RWPE1 (cell line): ENCODE data around the gene ALPK3.
A peak's percentile ranks its signal among the peaks of the same experiment; 100 is the strongest.

ENCODE experiments used
- CTCF ChIA-PET: fragments of 350-600 bp; sonication (Branson Sonifier 250); formaldehyde crosslinking; extraction: SDS; loops from one replicate; lab custom pipeline; 2021; lab: Yijun Ruan, JAX
- POLR2A ChIA-PET: fragments of 400-600 bp; formaldehyde crosslinking; extraction: SDS; loops from one replicate; lab custom pipeline; 2020; ENCODE audit warnings: antibody characterized with exemption; ENCODE audit not compliant: low non-redundant PET; lab: Yijun Ruan, JAX
- DNase-seq: peaks from one replicate; pipeline ENCODE4 v3.0.0; 2012; ENCODE audit warnings: low spot score
- H3K27ac ChIP-seq: fragments of 450-650 bp; 2 replicates; pipeline ENCODE4 v1.5.1; 2017
- TF ChIP-seq, protein P1 (sequence below): fragments of 450-650 bp; conservative IDR thresholded peaks from 2 replicates; pipeline ENCODE4 v1.5.1; 2017; ENCODE audit warnings: low read depth, mild to moderate bottlenecking

The ALPK3 gene

DNA sequence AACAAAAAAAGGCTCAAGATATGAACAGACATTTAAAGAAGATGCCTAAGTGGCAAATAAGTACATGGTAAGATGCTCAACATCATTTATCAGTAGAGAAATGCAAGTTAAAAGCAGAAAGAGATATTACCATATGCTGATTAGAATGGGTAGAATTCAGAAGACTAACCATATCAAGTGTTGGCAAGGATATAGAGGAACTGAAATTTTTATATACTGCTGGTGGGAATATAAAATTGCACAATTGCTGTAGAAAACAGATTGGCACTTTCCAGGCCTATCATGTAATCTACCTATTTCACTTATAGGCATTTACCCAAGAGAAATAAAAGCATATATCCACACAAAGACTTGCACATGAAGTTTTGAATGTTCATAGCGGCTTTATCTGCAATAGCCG, 84.4 kb downstream of the ALPK3 start:
- TF ChIP-seq, protein P1, sequence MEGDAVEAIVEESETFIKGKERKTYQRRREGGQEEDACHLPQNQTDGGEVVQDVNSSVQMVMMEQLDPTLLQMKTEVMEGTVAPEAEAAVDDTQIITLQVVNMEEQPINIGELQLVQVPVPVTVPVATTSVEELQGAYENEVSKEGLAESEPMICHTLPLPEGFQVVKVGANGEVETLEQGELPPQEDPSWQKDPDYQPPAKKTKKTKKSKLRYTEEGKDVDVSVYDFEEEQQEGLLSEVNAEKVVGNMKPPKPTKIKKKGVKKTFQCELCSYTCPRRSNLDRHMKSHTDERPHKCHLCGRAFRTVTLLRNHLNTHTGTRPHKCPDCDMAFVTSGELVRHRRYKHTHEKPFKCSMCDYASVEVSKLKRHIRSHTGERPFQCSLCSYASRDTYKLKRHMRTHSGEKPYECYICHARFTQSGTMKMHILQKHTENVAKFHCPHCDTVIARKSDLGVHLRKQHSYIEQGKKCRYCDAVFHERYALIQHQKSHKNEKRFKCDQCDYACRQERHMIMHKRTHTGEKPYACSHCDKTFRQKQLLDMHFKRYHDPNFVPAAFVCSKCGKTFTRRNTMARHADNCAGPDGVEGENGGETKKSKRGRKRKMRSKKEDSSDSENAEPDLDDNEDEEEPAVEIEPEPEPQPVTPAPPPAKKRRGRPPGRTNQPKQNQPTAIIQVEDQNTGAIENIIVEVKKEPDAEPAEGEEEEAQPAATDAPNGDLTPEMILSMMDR: no peak
- CTCF ChIA-PET: no interaction called here
- DNase-seq: no peak
- no peak overlapping the region for H3K27ac ChIP-seq
- POLR2A ChIA-PET: no interaction called here

GRCh38 chr15:84903751-84904150, 86.6 kb downstream of the ALPK3 start:
- CTCF ChIA-PET: no interaction called here
- TF ChIP-seq, protein P1: no peak
- H3K27ac ChIP-seq: no peak overlapping the region
- POLR2A ChIA-PET: no interaction called here
- no peak for DNase-seq

- DNase-seq: no peak
- POLR2A ChIA-PET: no interaction called here
- H3K27ac ChIP-seq: no peak overlapping the region
- CTCF ChIA-PET: no interaction called here
- TF ChIP-seq, protein P1: no peak
Measured at GRCh38 chr15:84904419-84904818, 87.3 kb downstream of the ALPK3 start.

GRCh38 chr15:84905016-84905916, 88.1 kb downstream of the ALPK3 start:
- TF ChIP-seq, protein P1: no peak
- ChIA-PET CTCF (no interaction called here), POLR2A (no interaction called here)
- H3K27ac ChIP-seq: peak overlapping the region; percentile 27
- no peak for DNase-seq

DNA sequence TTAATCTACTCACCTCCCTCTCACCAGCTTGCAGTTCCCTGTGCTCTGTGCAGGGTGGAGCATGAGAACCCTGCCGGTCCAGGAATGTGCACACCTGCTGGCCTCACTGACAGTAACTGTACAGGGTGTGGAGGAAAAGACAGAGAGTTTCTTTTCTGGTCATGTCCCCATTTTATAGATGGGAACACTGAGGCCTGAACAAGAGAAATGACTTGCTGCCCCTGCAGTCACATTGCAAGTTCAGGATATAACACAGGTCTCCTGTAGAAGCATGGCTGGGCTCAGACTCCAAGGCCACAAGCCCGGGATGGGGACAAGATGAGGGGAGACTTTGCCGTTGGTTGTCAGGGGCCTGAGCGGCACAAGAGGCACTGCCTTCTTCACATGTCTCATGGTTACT, 90.6 kb downstream of the ALPK3 start:
- ChIA-PET POLR2A (no interaction called here), CTCF (no interaction called here)
- no peak for DNase-seq
- TF ChIP-seq, protein P1: no peak
- no peak overlapping the region for H3K27ac ChIP-seq

DNA sequence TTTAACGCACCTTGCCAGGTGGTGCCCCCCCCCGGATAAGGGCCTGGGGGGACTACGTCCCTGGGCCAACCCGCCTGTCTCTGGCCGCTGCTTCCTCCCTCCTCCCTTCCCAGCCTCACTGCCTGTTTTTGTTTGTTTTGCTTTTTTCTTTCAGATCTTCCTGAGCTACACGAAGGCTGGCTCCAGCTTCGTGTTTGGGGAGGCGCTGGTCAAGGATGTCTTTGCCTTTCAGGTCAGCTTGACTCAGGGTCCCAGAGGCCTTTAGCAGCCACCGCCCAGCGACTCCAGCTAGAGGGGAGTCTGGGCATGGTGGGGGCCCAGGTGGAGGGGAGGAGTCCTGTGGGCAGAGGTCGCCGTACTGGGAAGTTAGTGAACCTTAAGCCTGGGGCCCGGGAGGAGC, 91.4 kb downstream of the ALPK3 start:
- H3K27ac ChIP-seq: no peak overlapping the region
- no peak for DNase-seq
- ChIA-PET POLR2A (no interaction called here), CTCF (no interaction called here)
- TF ChIP-seq, protein P1: no peak
